Suprapubic skin (tissue), 3 donors: ENCODE results near the gene CDK5R2.

Experiments
- CTCF ChIP-seq, 2 donors: fragments of 200-600 bp in 1 of 2; fragments of 450-650 bp in 1 of 2; sonication (generic) in 1 of 2; IDR thresholded peaks; one replicate each; pipeline ENCODE4 v1.5.1; 2016 to 2019; ENCODE audit warnings: antibody characterized with exemption in 2 of 2, mild to moderate bottlenecking in 1 of 2, moderate library complexity in 1 of 2
- POLR2AphosphoS5 ChIP-seq, 3 donors: sonication (generic); formaldehyde crosslinking; IDR thresholded peaks; one replicate each; pipeline ENCODE4 v1.6.1; 2017; ENCODE audit warnings: antibody characterized with exemption in 3 of 3

- TF ChIP-seq POLR2AphosphoS5 (IDR thresholded peaks at IDR 0.05) (no peak), CTCF (IDR thresholded peaks at IDR 0.05) (no peak)
Measured at GRCh38 chr2:219009294-219009693, 49.8 kb downstream of the CDK5R2 start.
